Astrocyte of the spinal cord (primary cell): ENCODE results near the gene GPAM.

Experiments used
- DNase-seq: peaks from one replicate; pipeline ENCODE4 v3.0.0; 2011; ENCODE audit warnings: low read depth, low spot score
- H3K4me3 ChIP-seq: 2 replicates; pipeline ENCODE4 v1.5.1; 2011; ENCODE audit warnings: low read depth, mild to moderate bottlenecking, low read length, moderate library complexity
- CTCF ChIP-seq: IDR thresholded peaks from 2 replicates; pipeline ENCODE4 v1.5.1; 2012; ENCODE audit warnings: low read depth, mild to moderate bottlenecking, low read length, inconsistent platforms
- in situ Hi-C: cut with HindIII; loops from 2 replicates; pipeline ENCODE4 v1.10.0; 2017; ENCODE audit warnings: low sequenced_read_pairs

GPAM gene

DNA sequence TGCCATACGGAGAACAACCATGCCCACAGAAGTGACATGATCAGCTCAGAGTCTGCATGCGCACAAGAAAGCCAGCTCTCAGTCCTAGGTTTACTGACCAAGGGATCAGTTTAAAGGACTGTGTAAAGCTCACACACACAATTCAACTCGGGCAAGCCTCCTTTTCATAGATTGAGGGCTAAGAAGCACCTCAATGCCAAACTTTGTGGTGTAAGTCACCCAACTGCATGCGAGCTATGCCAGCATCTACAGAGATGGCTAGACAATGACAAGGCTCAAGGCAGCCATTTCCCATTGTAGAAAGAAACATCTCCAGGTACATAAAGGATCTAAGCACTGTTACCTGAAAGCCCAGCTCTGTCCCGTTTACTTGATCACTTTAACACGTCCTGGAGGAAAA lies 36.8 kb downstream of the GPAM start:
- no peak for DNase-seq
- H3K4me3 ChIP-seq = no peak overlapping the region
- no peak for TF ChIP-seq CTCF
- in situ Hi-C loops = no loop called here

GRCh38 chr10:112145263-112145662 lies 38.3 kb downstream of the GPAM start:
- in situ Hi-C loops = no loop called here
- no peak for DNase-seq
- no peak for TF ChIP-seq CTCF
- H3K4me3 ChIP-seq = no peak overlapping the region

GRCh38 chr10:112143420-112143819 lies 40.1 kb downstream of the GPAM start:
- in situ Hi-C loops = no loop called here
- DNase-seq = no peak
- H3K4me3 ChIP-seq = no peak overlapping the region
- TF ChIP-seq CTCF = no peak

GRCh38 chr10:112141292-112141691 lies 42.3 kb downstream of the GPAM start:
- no peak for TF ChIP-seq CTCF
- in situ Hi-C loops = no loop called here

DNA sequence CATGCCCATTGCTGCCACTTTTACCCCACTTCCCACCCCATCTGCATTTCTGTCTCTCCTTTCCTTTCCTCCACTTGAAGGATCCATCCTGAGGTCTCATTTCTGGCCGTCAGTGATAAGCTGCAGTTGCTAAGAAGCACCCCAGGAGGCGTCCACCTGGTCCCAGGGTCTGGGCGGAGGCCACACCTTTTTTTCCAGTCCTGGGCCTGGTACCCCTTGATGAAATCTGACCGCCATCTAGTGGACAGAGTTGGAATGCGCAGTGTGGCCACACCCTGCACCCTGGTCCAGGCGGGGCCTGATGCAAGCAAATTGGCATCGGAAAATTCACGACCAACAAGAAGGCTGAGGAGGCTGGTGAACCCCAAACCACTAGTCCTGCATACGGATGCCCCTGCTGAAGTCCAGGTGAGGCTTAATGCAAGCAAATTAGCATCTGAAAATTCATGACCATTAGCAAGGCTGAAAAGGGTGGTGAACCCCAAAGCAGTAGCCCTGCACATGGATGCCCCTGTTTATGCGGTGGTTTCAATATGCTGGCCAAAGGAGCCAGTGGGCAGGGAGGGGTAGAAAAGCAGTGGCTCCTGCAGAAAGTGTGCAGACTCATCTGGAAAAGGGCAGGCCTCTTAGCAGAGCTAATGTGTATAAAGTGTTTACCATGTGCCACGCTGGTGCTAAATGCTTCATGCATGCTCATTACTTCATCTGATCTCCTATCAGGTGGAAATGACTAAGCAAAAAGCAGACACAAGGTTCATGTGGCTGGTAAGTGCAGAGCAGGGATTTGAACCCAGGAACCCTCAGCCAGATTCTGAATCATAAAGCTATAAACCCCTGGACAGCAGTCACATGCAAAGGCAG lies 43.2 kb downstream of the GPAM start:
- TF ChIP-seq CTCF = peak; percentile 94
- in situ Hi-C loops = no loop called here
- no peak overlapping the region for H3K4me3 ChIP-seq
- peak; percentile 57 for DNase-seq

More at GRCh38 chr10:112141292-112141691, 42.3 kb downstream of the GPAM start:
- no peak for DNase-seq
- H3K4me3 ChIP-seq = no peak overlapping the region

DNA sequence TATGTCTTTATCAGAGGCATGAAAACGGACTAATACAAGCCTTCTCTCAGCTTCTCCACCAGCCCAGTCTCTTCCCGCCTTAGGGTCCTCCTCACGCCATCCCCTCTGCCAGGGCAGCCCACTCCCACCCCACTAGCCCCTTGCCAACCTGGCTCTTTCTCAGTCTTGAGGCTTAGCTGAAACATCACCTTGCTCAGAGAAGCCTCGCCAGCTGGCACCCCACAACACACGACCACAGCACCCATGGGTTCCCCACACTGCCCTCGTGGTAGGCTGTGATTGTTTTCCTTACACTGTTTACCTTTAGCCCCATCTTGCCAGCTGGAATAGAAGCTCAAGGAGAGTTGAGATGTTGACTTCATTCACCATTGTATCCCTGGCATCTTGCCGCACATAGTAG lies 44.4 kb downstream of the GPAM start:
- in situ Hi-C loops = no loop called here

More for the DNA sequence above, 44.4 kb downstream of the GPAM start:
- no peak for TF ChIP-seq CTCF
- DNase-seq = no peak
- H3K4me3 ChIP-seq = no peak overlapping the region
